ENCODE results near the gene GREB1. TPM values are rescaled to one million over a fixed set of nuclear protein-coding genes. Genes with fewer than 3 reads are reported as not detected.
A peak's percentile ranks its signal among the peaks of the same experiment; 100 is the strongest.

Gene GREB1
- total RNA-seq, 2 experiments from 2014 or later: 0.13 to 0.33 TPM

DNA sequence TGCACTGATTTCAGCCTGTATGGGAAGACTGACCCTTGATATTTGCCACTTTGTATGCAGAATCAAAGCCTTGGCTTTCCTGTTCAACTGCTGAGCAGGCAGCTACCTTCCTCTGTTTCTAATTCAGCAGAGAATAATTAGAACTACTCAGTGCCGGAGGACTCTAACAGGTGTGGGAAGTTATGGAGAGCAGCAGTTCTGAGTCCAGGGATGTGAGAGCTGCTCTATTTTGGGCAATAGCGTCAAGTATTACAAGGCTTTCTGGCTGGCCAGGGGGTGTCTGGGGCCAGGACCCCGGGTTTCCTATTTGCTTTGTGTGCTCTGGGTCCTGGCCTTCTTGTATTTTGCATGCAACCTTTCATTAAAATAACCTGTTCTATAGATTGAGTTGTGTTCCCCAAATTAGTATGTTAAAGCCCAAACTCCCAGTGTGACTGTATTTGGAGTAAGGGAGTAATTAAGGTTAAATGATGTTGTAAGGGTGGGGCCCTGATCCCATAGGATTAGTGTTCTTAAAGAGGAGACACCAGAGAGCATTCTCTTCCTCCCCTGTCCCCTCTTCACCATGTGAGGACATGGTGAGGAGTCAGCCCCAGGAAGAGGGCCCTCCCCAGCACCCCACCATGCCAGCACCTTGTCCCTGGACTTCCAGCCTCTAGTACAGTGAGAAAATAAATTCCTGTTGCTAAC lies 141.7 kb downstream of the GREB1 start:
- Mint-ChIP-seq H3K4me1 (peaks cover 1% of the 10 kb centered on the region), H3K4me3 (no peak overlapping the region), H3K27ac (no peak overlapping the region), H3K27me3 (peaks cover 47% of the 10 kb centered on the region), H3K9me3 (no peaks in the 10 kb centered on the region), H3K36me3 (ENCODE audit: low read depth) (no peaks in the 10 kb centered on the region)
- DNase-seq: no peak
- POLR2A ChIA-PET: no interaction called here
- CTCF ChIA-PET: no interaction called here

DNA sequence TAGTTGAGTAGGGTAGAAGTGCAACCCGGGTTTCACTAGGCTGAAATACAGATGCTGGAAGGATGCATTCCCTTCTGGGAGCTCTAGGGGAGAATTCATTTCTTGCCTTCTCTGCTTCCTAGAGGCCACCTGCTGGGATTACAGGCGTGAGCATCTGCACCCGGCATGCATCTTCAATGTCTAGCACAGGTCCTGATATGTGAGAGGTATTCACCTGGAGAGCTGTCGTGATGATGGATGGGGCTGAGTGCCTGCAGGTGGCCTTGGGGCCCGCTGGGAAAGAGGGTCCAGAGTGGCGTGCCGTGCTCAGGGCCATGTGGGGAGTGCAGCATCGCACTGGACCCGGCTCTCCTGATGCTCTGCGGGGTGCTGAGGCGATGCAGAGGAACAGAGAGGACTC lies 142.8 kb downstream of the GREB1 start:
- no peak for DNase-seq
- Mint-ChIP-seq H3K27ac (no peak overlapping the region), H3K4me3 (no peak overlapping the region), H3K36me3 (ENCODE audit: low read depth) (no peaks in the 10 kb centered on the region), H3K9me3 (no peaks in the 10 kb centered on the region), H3K4me1 (peaks cover 1% of the 10 kb centered on the region), H3K27me3 (peaks cover 45% of the 10 kb centered on the region)
- CTCF ChIA-PET: no interaction called here
- POLR2A ChIA-PET: no interaction called here

DNA sequence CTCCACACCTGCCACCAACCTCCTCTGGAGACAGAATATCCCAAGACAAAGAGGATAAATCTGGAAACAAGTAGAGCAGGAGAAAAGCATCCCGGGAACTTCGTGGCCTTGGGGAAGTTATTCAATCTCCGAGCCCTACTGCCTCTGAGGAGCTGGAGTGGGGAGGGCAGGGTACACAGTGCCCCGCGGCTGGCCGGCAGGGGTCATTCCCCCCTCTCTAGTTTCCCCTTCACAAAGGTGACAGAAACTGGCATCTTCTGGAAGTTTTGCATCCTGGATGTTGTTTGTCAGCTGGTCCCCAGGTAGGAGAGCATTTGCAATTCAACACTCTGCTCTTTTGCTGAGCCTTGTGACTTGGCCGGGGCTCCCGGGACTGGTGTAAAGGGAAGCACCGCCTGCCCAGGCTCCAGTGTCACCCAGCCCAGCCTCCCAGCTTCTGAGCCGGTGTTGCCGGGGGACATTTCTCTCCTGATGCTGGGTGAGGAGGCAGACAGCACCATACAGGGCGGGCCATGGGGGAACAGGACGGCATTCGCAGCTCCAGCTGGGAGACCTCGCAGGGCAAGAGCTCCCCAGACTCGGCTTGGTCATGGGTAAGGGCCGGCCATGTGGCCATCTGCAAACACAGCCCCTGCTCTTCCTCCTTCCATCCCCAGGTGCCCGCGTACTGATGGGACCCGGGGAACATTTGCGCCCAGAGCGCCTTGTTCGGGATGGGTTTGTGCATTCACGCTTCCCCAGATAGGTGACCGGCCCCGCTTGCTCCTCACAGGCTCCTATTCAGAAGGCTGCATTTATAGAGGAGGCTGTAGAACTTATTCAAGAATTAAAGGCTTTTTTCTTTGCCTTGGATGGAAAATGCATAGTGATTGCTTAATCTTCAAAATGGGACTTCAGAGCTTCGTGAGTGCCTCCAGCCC lies 143.6 kb downstream of the GREB1 start:
- Mint-ChIP-seq H3K27me3 (peaks cover 44% of the 10 kb centered on the region), H3K9me3 (no peaks in the 10 kb centered on the region), H3K4me3 (no peak overlapping the region), H3K36me3 (ENCODE audit: low read depth) (no peaks in the 10 kb centered on the region), H3K27ac (no peak overlapping the region), H3K4me1 (peaks cover 6% of the 10 kb centered on the region)
- CTCF ChIA-PET: no interaction called here
- POLR2A ChIA-PET: no interaction called here
- DNase-seq: no peak

DNA sequence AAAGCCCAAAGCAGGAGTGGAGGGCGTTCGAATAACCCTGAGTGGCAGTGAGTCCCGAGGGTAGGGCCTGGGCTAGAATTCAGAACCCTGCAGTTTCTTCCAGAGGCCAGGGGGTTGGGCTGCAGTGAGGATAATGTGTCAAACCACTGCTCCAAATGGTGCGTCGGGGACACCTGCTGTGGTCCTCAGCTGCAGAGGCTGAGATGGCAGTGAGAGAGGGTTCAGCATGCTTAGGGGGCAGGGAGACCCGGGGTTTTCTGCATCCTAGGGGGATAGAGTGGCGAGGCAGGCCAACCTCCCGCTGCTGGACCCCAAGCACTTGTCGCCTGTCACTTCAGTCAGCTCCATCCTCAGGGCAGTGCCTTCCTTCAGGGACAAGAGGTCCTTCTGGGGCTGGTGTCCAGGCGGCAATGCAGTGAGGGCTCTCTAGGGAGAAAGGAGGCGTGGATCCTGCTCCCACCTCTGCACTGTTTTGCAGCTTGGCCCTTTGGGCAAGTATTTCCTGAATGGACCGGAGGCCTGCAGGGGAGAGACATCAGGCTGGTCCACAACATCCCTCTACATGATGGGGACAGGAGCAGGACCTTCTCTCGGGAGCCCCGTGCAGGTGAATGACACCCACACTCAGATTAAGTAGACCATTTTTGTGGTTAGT lies 144.6 kb downstream of the GREB1 start:
- Mint-ChIP-seq H3K27ac (no peak overlapping the region), H3K36me3 (ENCODE audit: low read depth) (no peaks in the 10 kb centered on the region), H3K9me3 (no peaks in the 10 kb centered on the region), H3K4me3 (no peak overlapping the region), H3K27me3 (peaks cover 42% of the 10 kb centered on the region), H3K4me1 (peaks cover 4% of the 10 kb centered on the region)
- CTCF ChIA-PET: interaction anchor here (2.5 kb wide), 1 partner anchor 15 kb away, joined by 6 read pairs; no protein-coding TSS in a partner anchor
- POLR2A ChIA-PET: no interaction called here
- DNase-seq: no peak

DNA sequence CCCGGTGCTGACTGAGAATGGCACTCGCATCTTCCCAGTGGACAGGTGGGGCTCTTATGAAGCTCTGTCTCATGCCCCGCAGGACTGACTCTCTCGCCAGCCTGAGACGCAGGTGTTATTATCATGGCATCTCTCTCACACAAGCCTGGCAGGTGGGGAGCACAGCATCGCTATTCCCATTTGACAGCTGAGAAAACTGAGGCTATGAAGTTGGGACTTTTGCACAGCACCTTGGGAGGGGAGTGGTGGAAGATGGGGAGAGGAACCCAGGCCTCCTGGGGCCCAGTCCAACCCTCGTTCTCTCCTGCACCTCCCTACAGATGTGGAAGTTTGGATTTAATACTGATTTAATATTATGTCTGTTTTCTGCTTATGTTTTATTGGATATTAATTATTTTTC lies 145.2 kb downstream of the GREB1 start:
- Mint-ChIP-seq H3K27ac (no peak overlapping the region), H3K36me3 (ENCODE audit: low read depth) (no peaks in the 10 kb centered on the region), H3K9me3 (no peaks in the 10 kb centered on the region), H3K4me3 (no peak overlapping the region), H3K4me1 (peaks cover 4% of the 10 kb centered on the region), H3K27me3 (peaks cover 42% of the 10 kb centered on the region)
- CTCF ChIA-PET: interaction anchor here (2.5 kb wide), 1 partner anchor 14 kb away, joined by 6 read pairs; no protein-coding TSS in a partner anchor
- POLR2A ChIA-PET: no interaction called here
- DNase-seq: no peak

DNA sequence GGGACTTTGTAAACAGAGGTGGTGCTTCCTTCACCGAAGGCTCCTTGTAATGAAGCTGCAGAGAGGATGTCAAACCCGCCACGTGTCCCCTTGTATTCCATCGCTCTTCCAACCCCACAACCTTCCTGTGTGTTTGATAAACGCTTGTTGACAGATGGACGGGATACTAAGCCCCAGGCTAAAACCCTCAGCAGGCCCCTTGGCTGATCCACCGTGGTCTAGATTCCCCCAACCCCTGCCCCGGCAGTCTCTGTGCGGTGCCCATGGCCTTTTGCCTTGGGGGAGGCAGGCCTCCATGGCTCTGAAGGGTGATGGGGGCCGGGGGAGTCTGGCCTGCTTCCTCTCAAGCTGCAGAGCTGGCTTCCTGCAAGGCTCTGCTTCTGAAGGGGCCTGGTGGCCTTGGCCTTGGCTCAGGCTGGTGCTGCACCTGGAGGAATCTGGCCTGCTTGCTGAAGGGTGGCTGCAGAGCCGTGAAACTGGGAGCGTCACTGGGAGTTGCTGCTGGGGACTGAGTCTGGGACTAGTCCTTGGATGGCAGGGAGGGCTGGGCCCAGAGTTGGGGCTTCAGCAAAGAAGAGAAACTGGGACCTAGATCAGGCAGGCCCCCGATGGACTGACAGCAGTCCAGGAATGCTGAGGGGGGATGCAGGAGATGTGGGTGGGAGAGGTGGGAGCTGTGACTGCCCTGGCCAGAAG lies 145.8 kb downstream of the GREB1 start:
- Mint-ChIP-seq H3K27ac (no peak overlapping the region), H3K4me3 (no peak overlapping the region), H3K36me3 (ENCODE audit: low read depth) (no peaks in the 10 kb centered on the region), H3K27me3 (peaks cover 41% of the 10 kb centered on the region), H3K4me1 (peaks cover 4% of the 10 kb centered on the region), H3K9me3 (no peaks in the 10 kb centered on the region)
- DNase-seq: no peak
- ChIA-PET CTCF (interaction anchor here (2.5 kb wide), 1 partner anchor 13 kb away, joined by 6 read pairs; no protein-coding TSS in a partner anchor), POLR2A (no interaction called here)

DNA sequence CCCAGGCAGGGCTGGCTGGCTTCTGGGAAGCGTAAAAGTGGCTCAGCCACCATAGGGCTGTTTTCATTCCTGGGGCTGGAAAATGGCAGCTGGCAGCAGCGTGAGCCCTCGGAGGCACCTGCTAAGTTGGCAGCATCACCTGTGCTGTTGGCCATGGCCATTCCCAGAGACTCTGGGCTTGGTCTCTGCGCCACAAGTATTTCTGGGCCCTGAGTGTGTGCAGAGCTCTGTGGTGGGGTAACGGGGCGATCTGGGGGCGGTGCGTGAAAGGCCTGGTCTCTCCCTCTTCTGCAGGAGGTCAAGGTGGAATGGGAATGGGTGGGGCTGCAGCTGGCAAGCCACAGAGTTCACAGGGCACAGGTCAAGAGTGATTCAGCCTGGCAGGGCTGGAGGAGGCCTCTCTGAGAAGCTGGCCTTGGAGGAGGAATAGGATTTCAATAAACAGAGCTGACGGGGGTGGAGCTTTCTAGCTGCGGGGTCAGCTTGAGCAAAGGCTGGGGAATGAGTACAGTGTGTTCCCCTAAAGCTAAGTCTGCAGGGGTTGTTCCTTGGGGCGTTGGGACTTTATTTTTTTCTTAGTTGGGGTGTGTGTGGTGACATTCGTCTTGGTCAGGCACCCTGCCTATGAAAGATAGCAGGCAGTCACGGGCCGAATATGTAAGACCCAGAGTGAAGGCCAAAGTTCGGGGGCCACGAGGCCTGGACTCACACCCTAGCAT lies 146.5 kb downstream of the GREB1 start:
- Mint-ChIP-seq H3K27ac (no peak overlapping the region), H3K36me3 (ENCODE audit: low read depth) (no peaks in the 10 kb centered on the region)
- DNase-seq: no peak

DNA sequence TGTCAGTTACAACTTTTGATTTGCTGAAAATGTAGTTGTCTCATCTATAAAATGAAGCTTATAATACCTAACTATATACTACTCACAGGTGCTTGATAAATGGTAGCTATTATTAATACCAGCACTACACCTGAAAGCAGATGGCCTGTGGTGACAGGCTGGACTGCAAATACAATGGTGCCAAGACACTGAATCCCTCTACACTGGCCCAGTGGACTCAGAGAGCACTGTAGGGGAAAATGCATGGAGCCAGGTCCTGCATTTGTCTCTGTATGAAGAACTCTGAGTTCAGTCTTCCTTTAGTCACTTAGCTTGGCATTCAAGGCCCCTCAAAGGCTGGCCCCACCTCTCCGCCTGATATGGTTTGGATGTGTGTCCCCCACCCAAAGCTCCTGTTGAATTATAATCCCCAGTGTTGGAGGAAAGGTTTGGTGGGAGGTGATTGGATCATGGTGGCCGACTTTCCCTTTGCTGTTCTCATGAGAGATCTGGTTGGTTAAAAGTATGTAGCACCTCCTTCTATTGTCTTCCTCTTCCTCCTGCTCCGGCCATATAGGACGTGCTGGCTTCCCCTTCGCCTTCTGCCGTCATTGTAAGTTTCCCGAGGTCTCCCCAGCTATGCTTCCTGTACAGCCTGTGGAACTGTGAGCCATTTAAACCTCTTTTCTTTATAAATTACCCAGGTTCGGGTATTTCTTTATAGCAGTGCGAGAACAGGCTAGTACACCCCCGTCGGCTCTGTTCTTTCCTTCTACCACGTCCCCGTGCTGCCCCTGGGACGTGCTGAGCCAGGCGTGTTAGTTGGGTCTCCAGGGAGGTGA lies 147.3 kb downstream of the GREB1 start:
- ChIA-PET POLR2A (no interaction called here), CTCF (interaction anchor here (0.5 to 21.0 kb wide), 8 partner anchors 9 to 204 kb away, joined by 3 to 327 read pairs (median 4); no protein-coding TSS in a partner anchor)
- no peak for DNase-seq
- H3K9me3 Mint-ChIP-seq: no peaks in the 10 kb centered on the region
- H3K4me3 Mint-ChIP-seq: no peak overlapping the region
- H3K27ac Mint-ChIP-seq: no peak overlapping the region
- H3K36me3 Mint-ChIP-seq (ENCODE audit: low read depth): no peaks in the 10 kb centered on the region
- peaks cover 4% of the 10 kb centered on the region for H3K4me1 Mint-ChIP-seq
- H3K27me3 Mint-ChIP-seq: peaks cover 39% of the 10 kb centered on the region

More for the DNA sequence above, 146.5 kb downstream of the GREB1 start:
- CTCF ChIA-PET: interaction anchor here (0.8 to 21.0 kb wide), 5 partner anchors 9 to 107 kb away, joined by 3 to 327 read pairs (median 6); no protein-coding TSS in a partner anchor
- POLR2A ChIA-PET: no interaction called here
- Mint-ChIP-seq H3K4me3 (no peak overlapping the region), H3K4me1 (peaks cover 4% of the 10 kb centered on the region), H3K27me3 (peaks cover 40% of the 10 kb centered on the region), H3K9me3 (no peaks in the 10 kb centered on the region)

DNA sequence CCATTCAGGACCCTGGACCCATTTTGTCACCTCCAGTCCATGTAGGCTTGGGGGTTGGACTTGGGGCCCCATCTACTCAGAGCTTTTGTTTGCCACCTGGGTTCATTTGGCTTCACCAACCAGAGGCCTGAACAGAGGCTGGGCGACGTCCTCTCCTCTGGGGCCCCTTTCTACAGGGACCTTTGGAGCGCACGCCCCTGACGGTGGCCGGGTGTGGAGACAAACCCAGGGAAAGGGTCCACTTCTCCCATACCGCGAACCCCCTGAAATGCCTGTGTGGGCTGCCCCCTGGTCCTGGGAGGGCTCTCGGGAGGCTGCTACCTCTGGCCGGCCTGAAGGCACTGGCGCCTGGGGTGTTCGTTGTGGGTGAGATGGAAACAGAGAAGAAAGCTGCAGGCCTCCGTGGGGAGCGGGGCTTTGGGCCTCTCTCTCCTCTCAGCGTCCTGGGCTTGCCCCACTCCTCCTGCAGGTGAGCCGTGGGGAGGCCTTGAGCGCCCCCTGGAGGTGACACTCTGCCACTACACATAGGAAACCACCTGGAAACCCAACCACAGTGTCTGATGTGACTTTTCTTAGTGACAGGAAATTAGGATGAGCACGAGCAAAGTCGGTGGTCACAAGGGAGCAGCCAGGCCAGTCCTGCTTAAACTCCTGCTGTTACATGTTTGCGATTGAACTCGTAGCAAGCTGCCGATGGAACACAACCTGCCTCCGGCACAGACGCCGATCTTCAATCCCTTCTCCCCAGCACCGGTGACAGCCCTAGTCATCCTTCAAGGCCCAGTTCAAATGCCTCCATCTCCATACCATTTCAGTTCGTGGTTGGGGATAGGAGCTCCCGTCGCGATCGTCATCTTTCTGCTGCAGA lies 148.1 kb downstream of the GREB1 start:
- no peaks in the 10 kb centered on the region for H3K9me3 Mint-ChIP-seq
- peaks cover 31% of the 10 kb centered on the region for H3K27me3 Mint-ChIP-seq
- CTCF ChIA-PET: interaction anchor here (0.6 to 21.0 kb wide), 9 partner anchors 8 to 551 kb away, joined by 3 to 327 read pairs (median 4); no protein-coding TSS in a partner anchor
- no peak overlapping the region for H3K4me3 Mint-ChIP-seq
- peak; percentile 64 for DNase-seq
- H3K4me1 Mint-ChIP-seq: peaks cover 4% of the 10 kb centered on the region
- POLR2A ChIA-PET: no interaction called here
- no peaks in the 10 kb centered on the region for H3K36me3 Mint-ChIP-seq (ENCODE audit: low read depth)
- H3K27ac Mint-ChIP-seq: no peak overlapping the region

DNA sequence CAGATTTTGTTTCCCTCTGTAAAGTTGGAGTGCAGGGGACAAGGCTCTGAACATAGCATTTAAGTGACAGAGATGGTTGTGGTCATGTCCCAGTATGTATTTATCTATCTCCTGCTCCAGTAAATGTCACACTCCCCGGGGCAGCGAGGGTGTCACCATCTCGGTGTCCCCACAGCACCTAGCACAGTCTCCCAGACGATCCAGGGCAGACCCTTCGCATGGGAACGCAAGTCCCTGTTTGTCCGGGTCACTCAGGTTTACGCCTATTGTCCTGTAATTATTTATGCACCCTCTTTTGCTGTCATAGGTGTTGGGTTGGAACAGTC lies 148.7 kb downstream of the GREB1 start:
- H3K27ac Mint-ChIP-seq: no peak overlapping the region
- peaks cover 8% of the 10 kb centered on the region for H3K4me1 Mint-ChIP-seq
- POLR2A ChIA-PET: no interaction called here
- H3K4me3 Mint-ChIP-seq: no peak overlapping the region
- DNase-seq: no peak
- CTCF ChIA-PET: interaction anchor here (0.6 to 21.0 kb wide), 5 partner anchors 11 to 551 kb away, joined by 3 to 327 read pairs (median 4); no protein-coding TSS in a partner anchor
- H3K9me3 Mint-ChIP-seq: no peaks in the 10 kb centered on the region
- peaks cover 30% of the 10 kb centered on the region for H3K27me3 Mint-ChIP-seq
- H3K36me3 Mint-ChIP-seq (ENCODE audit: low read depth): no peaks in the 10 kb centered on the region

DNA sequence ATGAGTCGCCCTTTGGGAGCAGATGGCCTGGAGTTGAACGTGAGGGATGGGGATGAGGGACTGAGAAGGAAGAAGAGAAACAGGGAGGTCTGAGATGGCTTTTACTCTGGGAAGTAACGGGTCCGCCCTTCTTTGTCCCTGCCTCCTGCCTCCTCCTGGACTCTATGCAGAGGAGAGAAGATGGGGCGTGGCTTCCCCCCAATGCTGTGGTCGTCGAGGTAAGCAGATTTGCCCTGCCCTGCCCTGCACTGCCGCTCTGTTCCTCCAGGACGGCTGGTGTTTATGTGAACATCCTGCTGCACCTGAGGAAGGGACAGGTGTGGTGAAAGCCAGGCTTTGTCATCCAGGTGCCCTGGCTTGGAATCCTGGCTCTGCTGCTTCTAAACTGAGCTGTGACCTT lies 149.6 kb downstream of the GREB1 start:
- H3K36me3 Mint-ChIP-seq (ENCODE audit: low read depth): no peaks in the 10 kb centered on the region
- H3K27ac Mint-ChIP-seq: no peak overlapping the region
- H3K4me1 Mint-ChIP-seq: peaks cover 15% of the 10 kb centered on the region
- DNase-seq: no peak
- no peaks in the 10 kb centered on the region for H3K9me3 Mint-ChIP-seq
- POLR2A ChIA-PET: interaction anchor here (1.5 kb wide), 1 partner anchor 96 kb away, joined by 3 read pairs; no protein-coding TSS in a partner anchor
- H3K4me3 Mint-ChIP-seq: no peak overlapping the region
- CTCF ChIA-PET: interaction anchor here (0.7 to 21.0 kb wide), 6 partner anchors 10 to 98 kb away, joined by 3 to 327 read pairs (median 4); no protein-coding TSS in a partner anchor
- H3K27me3 Mint-ChIP-seq: peaks cover 22% of the 10 kb centered on the region

Data from activated CD4-positive, alpha-beta memory T cell treated with anti-CD3 and anti-CD28 coated beads, Interleukin-2, amount 10 ng/mL, durations not matched to agents 7 days and 5 days (primary cell).